ENCODE measurements around the gene LILRB5.
"Not testable (repeated sequence)": the region's sequence is repeated elsewhere in the genome, so short reads cannot be mapped to it uniquely, and the experiment has no call there.

LILRB5 gene

DNA sequence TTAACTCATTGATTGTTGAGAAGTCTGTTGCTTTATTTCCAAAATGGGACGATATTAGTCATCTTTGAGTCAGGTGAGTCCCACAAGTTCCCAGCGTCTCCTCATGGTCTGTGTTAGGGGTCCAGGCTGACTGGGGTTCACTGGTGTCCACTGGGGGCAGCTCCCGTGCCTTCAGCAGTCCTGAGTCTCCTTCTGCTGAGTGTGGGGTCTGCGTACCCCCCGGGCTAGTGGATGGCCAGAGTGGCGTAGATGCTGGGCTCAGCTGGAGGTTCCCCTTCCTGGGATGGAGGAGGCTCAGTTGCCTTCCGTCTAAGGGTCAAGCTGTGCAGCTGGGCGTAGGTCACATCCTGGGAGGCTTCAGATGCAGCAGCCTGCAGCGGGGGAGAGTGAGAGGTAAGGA is 40.2 kb downstream of the LILRB5 start:
- DNase-seq (ENCODE audit: low spot score): no peak

GRCh38 chr19:54214734-54215133 is 42.3 kb downstream of the LILRB5 start:
- DNase-seq (ENCODE audit: low spot score): not testable (repeated sequence)

- not testable (repeated sequence) for DNase-seq (ENCODE audit: low spot score)
Measured at GRCh38 chr19:54214217-54214616, 42.9 kb downstream of the LILRB5 start.

- no peak for DNase-seq (ENCODE audit: low spot score)
Measured at GRCh38 chr19:54211235-54211634, 45.8 kb downstream of the LILRB5 start.

DNA sequence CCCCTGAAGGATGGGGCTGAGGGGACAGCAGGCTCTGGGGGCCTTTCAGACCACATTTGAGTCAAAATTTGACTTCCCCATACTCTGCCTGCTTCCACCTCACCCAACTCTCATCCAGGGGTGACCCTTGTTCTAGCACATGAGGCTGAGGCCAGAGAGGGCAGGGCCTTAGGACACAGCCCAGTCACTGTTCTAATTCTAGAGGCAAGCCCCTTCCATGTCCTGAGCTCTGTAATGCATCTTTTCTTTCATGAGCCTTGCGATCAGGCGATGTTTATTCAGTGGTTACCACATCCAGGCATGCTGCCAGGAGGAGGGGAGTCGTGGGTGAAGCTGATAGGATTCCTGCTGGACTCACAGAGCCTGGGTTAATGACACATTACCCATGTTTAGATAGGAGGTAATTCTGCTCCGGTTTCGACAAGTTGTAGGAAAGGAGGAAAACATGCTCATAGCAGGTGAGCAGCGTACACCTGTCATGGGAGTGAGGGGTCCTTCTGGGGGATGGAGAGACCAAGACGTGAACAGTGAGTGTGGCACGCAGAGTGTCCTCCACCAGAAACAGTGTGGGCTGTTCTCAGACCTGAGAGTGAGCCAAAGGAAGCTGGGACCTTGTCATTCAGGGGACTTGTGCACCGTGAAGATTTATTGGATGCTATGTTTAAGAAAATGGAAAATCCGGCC is 47.1 kb downstream of the LILRB5 start:
- DNase-seq (ENCODE audit: low spot score): no peak

GRCh38 chr19:54209058-54209810 is 47.8 kb downstream of the LILRB5 start:
- no peak for DNase-seq (ENCODE audit: low spot score)

GRCh38 chr19:54208784-54209057 is 48.4 kb downstream of the LILRB5 start:
- DNase-seq (ENCODE audit: low spot score): no peak

GRCh38 chr19:54207983-54208783 is 48.9 kb downstream of the LILRB5 start:
- no peak for DNase-seq (ENCODE audit: low spot score)

GRCh38 chr19:54207676-54207982 is 49.4 kb downstream of the LILRB5 start:
- DNase-seq (ENCODE audit: low spot score): no peak

DNA sequence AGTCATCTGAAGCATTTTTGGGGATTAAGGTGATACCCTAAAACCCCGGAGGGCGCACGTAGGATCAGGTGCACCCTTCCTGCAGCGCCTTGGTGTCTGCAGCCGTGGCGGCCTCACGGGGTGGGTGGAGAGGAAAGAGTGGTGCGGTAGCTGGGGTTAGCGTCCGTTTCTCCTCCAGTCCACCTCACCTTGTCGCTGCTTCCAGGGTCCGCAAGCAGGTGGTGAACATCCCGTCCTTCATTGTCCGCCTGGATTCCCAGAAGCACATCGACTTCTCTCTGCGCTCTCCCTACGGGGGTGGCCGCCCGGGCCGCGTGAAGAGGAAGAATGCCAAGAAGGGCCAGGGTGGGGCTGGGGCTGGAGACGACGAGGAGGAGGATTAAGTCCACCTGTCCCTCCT is 49.9 kb downstream of the LILRB5 start:
- DNase-seq (ENCODE audit: low spot score): not testable (repeated sequence)

DNA sequence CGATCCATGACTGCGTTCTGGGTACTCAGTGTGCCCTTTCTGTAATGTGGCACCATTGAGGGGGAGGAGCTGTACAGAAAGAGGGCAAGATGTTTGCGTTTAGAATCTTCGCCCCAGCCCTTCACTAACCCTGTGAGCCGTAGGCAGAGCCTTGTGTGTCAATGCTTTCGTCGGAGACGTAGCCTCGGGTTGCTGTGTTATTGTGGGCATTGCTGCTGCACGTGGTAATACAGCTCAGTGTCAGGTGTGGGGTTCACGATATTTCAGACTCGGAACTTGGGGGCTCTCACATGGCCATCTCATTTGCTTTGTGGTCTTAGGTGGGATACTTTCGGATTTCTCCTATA is 50.3 kb downstream of the LILRB5 start:
- no peak for DNase-seq (ENCODE audit: low spot score)

DNA sequence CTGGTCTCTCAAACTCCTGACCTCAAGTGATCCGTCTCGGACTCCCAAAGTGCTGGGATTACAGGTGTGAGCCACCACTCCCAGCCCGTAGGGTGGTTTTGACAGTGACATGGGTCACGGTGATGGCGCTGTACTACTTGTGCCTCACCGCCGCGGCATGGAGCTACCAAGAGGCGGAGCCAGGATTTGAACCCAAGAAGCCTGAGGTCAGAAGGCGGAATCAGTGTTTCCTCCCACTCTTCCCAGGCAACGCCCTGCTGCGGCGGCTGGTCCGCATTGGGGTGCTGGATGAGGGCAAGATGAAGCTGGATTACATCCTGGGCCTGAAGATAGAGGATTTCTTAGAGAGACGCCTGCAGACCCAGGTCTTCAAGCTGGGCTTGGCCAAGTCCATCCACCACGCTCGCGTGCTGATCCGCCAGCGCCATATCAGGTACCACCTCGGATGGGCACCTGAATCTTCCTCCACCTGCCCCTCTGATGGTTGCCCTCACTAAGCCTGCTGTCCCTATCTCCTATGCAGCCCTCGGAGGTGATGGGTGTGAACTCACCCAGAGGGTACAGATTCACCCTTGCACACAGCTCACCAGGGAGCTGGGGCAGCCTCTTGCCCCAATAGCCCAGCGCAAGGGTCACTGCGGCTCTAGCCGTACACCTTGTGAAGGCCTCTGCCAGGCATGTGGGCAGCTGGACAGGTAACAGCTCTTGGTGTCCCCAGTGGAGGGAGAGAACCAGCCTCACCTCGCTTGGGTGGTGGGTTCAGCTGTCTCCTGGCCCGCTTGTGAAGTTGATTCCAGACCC is 50.8 kb downstream of the LILRB5 start:
- DNase-seq (ENCODE audit: low spot score): no peak

GRCh38 chr19:54204767-54205468 is 52.2 kb downstream of the LILRB5 start:
- DNase-seq (ENCODE audit: low spot score): no peak

GRCh38 chr19:54203151-54203611 is 53.9 kb downstream of the LILRB5 start:
- DNase-seq (ENCODE audit: low spot score): no peak

- DNase-seq (ENCODE audit: low spot score): no peak
Measured at GRCh38 chr19:54201980-54202379, 55.1 kb downstream of the LILRB5 start.

DNA sequence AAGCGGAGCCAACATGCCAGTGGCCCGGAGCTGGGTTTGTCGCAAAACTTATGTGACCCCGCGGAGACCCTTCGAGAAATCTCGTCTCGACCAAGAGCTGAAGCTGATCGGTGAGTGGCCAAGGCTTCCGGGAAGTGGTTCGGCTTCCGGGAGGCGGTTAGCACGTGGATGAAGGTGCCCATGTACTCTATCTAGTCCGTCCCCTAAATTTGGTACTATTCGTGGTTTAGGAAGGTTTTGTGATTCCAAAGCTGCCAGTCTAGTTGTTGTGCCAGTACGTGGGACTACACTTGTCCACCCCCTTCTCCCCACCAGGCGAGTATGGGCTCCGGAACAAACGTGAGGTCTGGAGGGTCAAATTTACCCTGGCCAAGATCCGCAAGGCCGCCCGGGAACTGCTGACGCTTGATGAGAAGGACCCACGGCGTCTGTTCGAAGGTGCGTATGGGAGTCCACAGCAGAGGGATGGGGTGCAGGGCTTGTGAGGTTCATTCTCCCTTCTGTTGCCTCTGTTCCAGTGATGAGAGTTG is 55.8 kb downstream of the LILRB5 start:
- no peak for DNase-seq (ENCODE audit: low spot score)

Small RNA genes within 50 kb of the gene (small RNA-seq; reads per million reads assigned to genes)
- gene AC245884.12 (0 reads per million in 2 experiments), gene MIR4752 (0 reads per million in 2 experiments), gene RNU6-1307P (0 reads per million in 2 experiments)

Data from SK-N-DZ (cell line).